Smooth muscle cell (in vitro differentiated cells): Measurements from ENCODE around the gene HS6ST2. TPM values are rescaled to one million over a fixed set of nuclear protein-coding genes. Genes with fewer than 3 reads are reported as not detected.

Experiments
- DNase-seq: peaks from one replicate; lab custom pipeline; 2025; ENCODE audit not compliant: unreplicated experiment; lab: John Stamatoyannopoulos, UW
- H2AFZ ChIP-seq: fragments of 200-600 bp; sonication (generic); 2 replicates; pipeline ENCODE4 v1.6.0; 2016; ENCODE audit warnings: antibody characterized with exemption, low read depth, mild to moderate bottlenecking
- H3F3A ChIP-seq: fragments of 200-600 bp; sonication (generic); 2 replicates; pipeline ENCODE4 v1.6.0; 2017; ENCODE audit warnings: antibody characterized with exemption, low read depth
- H3K27ac ChIP-seq: fragments of 200-600 bp; sonication (generic); 2 replicates; pipeline ENCODE4 v1.5.1; 2016; ENCODE audit warnings: low read depth, mild to moderate bottlenecking
- H3K27me3 ChIP-seq: fragments of 200-600 bp; sonication (generic); 2 replicates; pipeline ENCODE4 v1.6.1; 2016; ENCODE audit warnings: low read depth, mild to moderate bottlenecking
- H3K36me3 ChIP-seq: fragments of 200-600 bp; sonication (generic); 2 replicates; pipeline ENCODE4 v1.5.1; 2016; ENCODE audit warnings: low read depth
- H3K4me1 ChIP-seq: fragments of 200-600 bp; sonication (generic); 2 replicates; pipeline ENCODE4 v1.5.1; 2016; ENCODE audit warnings: low read depth
- H3K4me2 ChIP-seq: fragments of 200-600 bp; sonication (generic); 2 replicates; pipeline ENCODE4 v1.6.0; 2016; ENCODE audit warnings: mild to moderate bottlenecking
- H3K4me3 ChIP-seq: fragments of 200-600 bp; sonication (generic); 2 replicates; pipeline ENCODE4 v1.5.1; 2016; ENCODE audit warnings: mild to moderate bottlenecking
- H3K79me2 ChIP-seq: fragments of 200-600 bp; sonication (generic); 2 replicates; pipeline ENCODE4 v1.6.0; 2016; ENCODE audit warnings: low read depth, mild to moderate bottlenecking
- H3K9ac ChIP-seq: fragments of 200-600 bp; sonication (generic); 2 replicates; pipeline ENCODE4 v1.6.0; 2016; ENCODE audit warnings: low read depth
- H3K9me3 ChIP-seq: fragments of 200-600 bp; sonication (generic); replicated peaks from 2 replicates; pipeline ENCODE4 v1.5.1; 2016; ENCODE audit warnings: low read depth
- H4K20me1 ChIP-seq: fragments of 200-600 bp; sonication (generic); 2 replicates; pipeline ENCODE4 v1.6.0; 2016; ENCODE audit warnings: low read depth
- WGBS: methylation state at CpG from one replicate; pipeline ENCODE4 v1.1.7; 2016; ENCODE audit warnings: low lambda C conversion rate; 5-methylcytosine and 5-hydroxymethylcytosine counted together
- polyA plus RNA-seq: library from polyadenylated mRNA; unstranded; fragments of >200 nt; fragmentation: Nextera tagmentation; extraction: Ambion mirVana; gene quantifications from 2 replicates; pipeline ENCODE4 v1.2.1, GENCODE V29; 2016
- total RNA-seq: library from RNA; depleted of rRNA; stranded (reverse); fragments of >200 nt; gene quantifications from 2 replicates; pipeline ENCODE4 v1.2.3, GENCODE V29; 2014
- TF ChIP-seq, protein P1 (sequence below): fragments of 200-600 bp; sonication (generic); IDR thresholded peaks from 2 replicates; pipeline ENCODE4 v1.5.1; 2017; ENCODE audit warnings: borderline replicate concordance, mild to moderate bottlenecking, antibody characterized with exemption; ENCODE audit not compliant: insufficient read depth, poor library complexity, severe bottlenecking

HS6ST2 gene
- total and polyA plus RNA-seq, 2 experiments from 2014 or later = 12.7 to 13.3 TPM

DNA sequence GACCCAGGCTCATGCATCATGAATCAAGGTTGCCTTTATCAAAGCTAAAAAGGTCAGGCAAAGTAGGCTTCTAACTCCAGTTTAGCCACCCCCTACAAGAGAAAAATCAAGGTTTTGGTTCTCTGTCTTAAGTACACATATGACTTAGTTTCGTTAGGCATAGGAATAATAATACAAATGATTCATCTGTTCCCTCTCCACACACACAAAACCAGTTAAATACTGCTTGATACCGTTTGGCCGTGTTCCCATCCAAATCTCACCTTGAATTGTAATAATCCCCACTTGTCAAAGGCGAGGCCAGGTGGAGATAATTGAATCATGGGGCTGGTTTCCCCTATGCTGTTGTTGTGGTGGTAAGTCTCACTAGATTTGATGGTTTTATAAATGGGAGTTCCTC, 226.2 kb downstream of the HS6ST2 start:
- no peaks in the 10 kb centered on the region for H3K27me3 ChIP-seq
- no peak overlapping the region for H3K9ac ChIP-seq
- H3K4me1 ChIP-seq = no peaks in the 10 kb centered on the region
- DNase-seq = no peak
- no peak overlapping the region for H3K4me3 ChIP-seq
- H3K9me3 ChIP-seq = no peaks in the 10 kb centered on the region
- no peaks in the 10 kb centered on the region for H4K20me1 ChIP-seq
- no peak overlapping the region for H3K4me2 ChIP-seq
- WGBS = 49% methylated on average over 4 of the region's 4 CpGs
- no peaks in the 10 kb centered on the region for H3K79me2 ChIP-seq
- H3F3A ChIP-seq = no peaks in the 10 kb centered on the region
- H3K27ac ChIP-seq = no peak overlapping the region
- TF ChIP-seq, protein P1, sequence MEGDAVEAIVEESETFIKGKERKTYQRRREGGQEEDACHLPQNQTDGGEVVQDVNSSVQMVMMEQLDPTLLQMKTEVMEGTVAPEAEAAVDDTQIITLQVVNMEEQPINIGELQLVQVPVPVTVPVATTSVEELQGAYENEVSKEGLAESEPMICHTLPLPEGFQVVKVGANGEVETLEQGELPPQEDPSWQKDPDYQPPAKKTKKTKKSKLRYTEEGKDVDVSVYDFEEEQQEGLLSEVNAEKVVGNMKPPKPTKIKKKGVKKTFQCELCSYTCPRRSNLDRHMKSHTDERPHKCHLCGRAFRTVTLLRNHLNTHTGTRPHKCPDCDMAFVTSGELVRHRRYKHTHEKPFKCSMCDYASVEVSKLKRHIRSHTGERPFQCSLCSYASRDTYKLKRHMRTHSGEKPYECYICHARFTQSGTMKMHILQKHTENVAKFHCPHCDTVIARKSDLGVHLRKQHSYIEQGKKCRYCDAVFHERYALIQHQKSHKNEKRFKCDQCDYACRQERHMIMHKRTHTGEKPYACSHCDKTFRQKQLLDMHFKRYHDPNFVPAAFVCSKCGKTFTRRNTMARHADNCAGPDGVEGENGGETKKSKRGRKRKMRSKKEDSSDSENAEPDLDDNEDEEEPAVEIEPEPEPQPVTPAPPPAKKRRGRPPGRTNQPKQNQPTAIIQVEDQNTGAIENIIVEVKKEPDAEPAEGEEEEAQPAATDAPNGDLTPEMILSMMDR = no peak
- H2AFZ ChIP-seq = no peak overlapping the region
- H3K36me3 ChIP-seq = no peaks in the 10 kb centered on the region

DNA sequence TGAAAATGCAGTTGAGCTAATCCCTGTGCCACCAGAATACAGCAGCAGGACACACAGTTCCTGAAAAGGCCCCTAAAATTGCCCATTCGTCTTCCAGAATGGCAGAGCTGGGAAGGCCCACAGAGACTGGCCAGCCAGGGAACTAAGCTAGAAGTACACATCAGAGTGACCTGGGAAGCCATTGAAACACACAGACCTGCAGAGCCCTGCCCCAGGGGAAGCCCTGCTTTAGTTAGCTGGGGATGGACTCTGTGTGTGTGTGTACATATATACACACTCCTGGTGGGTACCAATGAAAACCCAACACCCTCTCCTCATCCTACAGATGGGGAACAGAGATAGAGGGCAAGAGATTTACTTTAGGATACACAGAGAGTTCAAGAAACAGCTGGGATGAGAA, 227.7 kb downstream of the HS6ST2 start:
- Histone ChIP-seq H2AFZ (no peak overlapping the region), H3F3A (no peaks in the 10 kb centered on the region), H3K27ac (no peak overlapping the region), H3K79me2 (no peaks in the 10 kb centered on the region), H3K4me3 (no peak overlapping the region), H3K36me3 (no peaks in the 10 kb centered on the region), H3K27me3 (no peaks in the 10 kb centered on the region), H4K20me1 (no peaks in the 10 kb centered on the region), H3K9ac (no peak overlapping the region), H3K9me3 (no peaks in the 10 kb centered on the region), H3K4me1 (no peaks in the 10 kb centered on the region), H3K4me2 (no peak overlapping the region)
- 63% methylated on average over 1 of the region's 1 CpG for WGBS
- TF ChIP-seq, protein P1 = no peak
- DNase-seq = no peak

DNA sequence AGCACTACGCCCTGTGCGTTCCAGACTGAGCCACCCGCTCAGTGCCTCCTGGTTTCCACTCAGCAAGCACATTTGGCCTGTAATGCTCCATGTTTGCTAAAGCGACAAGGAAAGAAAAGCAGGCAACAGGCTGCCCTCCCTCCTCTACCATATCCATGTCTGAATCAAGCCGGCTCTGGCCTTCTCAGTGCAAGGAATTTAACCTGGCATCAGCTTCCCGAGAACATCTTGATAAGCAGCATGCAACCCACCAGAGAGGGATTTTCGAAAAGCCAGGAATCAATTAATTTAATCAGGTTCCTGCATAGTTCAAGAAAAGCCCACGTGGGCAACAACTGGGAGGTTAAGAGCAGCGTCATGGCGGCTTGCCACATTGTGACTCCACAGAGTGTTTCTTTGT, 228.2 kb downstream of the HS6ST2 start:
- H3K4me2 ChIP-seq = no peak overlapping the region
- H3K27me3 ChIP-seq = no peaks in the 10 kb centered on the region
- no peaks in the 10 kb centered on the region for H3F3A ChIP-seq
- no peaks in the 10 kb centered on the region for H3K36me3 ChIP-seq
- no peak for DNase-seq
- no peaks in the 10 kb centered on the region for H3K79me2 ChIP-seq
- H4K20me1 ChIP-seq = no peaks in the 10 kb centered on the region
- H3K4me1 ChIP-seq = no peaks in the 10 kb centered on the region
- TF ChIP-seq, protein P1 = no peak
- no peak overlapping the region for H3K4me3 ChIP-seq
- 78% methylated on average over 10 of the region's 10 CpGs for WGBS
- no peak overlapping the region for H2AFZ ChIP-seq
- H3K27ac ChIP-seq = no peak overlapping the region
- no peaks in the 10 kb centered on the region for H3K9me3 ChIP-seq
- H3K9ac ChIP-seq = no peak overlapping the region

- TF ChIP-seq, protein P1 = no peak
- H3K27me3 ChIP-seq = no peaks in the 10 kb centered on the region
- no peaks in the 10 kb centered on the region for H3K36me3 ChIP-seq
- no peaks in the 10 kb centered on the region for H3K9me3 ChIP-seq
- H3K9ac ChIP-seq = no peak overlapping the region
- no peak overlapping the region for H2AFZ ChIP-seq
- H3K4me2 ChIP-seq = no peak overlapping the region
- no peaks in the 10 kb centered on the region for H3K79me2 ChIP-seq
- no peak overlapping the region for H3K27ac ChIP-seq
- H3K4me3 ChIP-seq = no peak overlapping the region
- DNase-seq = no peak
- no peaks in the 10 kb centered on the region for H3K4me1 ChIP-seq
- 74% methylated on average over 6 of the region's 6 CpGs for WGBS
- H3F3A ChIP-seq = no peaks in the 10 kb centered on the region
- H4K20me1 ChIP-seq = no peaks in the 10 kb centered on the region
These were observed 230.1 kb downstream of the HS6ST2 start for GRCh38 chrX:132728296-132728695.
